Prostate gland (tissue), 2 donors: ENCODE data around the gene ZHX3. TPM values are rescaled to one million over a fixed set of nuclear protein-coding genes. Genes with fewer than 3 reads are reported as not detected.

ENCODE experiments used
- DNase-seq: peaks from one replicate; pipeline ENCODE4 v3.0.0-alpha.2; 2019; ENCODE audit warnings: low spot score
- H3K27ac ChIP-seq, 2 donors: fragments of 200-600 bp; sonication (generic); 2 replicates each; pipeline ENCODE4 v1.5.1; 2017 to 2019
- H3K27me3 ChIP-seq: fragments of 200-600 bp; sonication (generic); replicated peaks from 2 replicates; pipeline ENCODE4 v1.5.1; 2019; ENCODE audit not compliant: insufficient read depth
- H3K36me3 ChIP-seq, 2 donors: fragments of 200-600 bp; sonication (generic); 1 replicate in 1 of 2; 2 replicates in 1 of 2; pipeline versions ENCODE4 v1.5.1 to v1.8.1; 2017 to 2019
- H3K4me1 ChIP-seq: fragments of 200-600 bp; sonication (generic); replicated peaks from 2 replicates; pipeline ENCODE4 v1.5.1; 2019
- H3K4me3 ChIP-seq, 2 donors: fragments of 200-600 bp; sonication (generic); 2 replicates each; pipeline ENCODE4 v1.5.1; 2017 to 2019
- H3K9me3 ChIP-seq: fragments of 200-600 bp; sonication (generic); 2 replicates; pipeline ENCODE4 v1.5.1; 2017
- CTCF ChIP-seq, 4 experiments: fragments of 200-600 bp in 2 of 4; fragments of 450-650 bp in 2 of 4; sonication (generic) in 2 of 4; IDR thresholded peaks; 1 replicate in 3 of 4; 2 replicates in 1 of 4; pipeline ENCODE4 v1.5.1; 2016 to 2019; ENCODE audit warnings: antibody characterized with exemption in 4 of 4, mild to moderate bottlenecking in 2 of 4, moderate library complexity in 2 of 4
- POLR2A ChIP-seq: fragments of 450-650 bp; IDR thresholded peaks from one replicate; pipeline ENCODE4 v1.6.1; 2016; ENCODE audit warnings: antibody characterized with exemption, mild to moderate bottlenecking
- POLR2AphosphoS5 ChIP-seq: sonication (generic); formaldehyde crosslinking; IDR thresholded peaks from one replicate; pipeline ENCODE4 v1.6.1; 2017; ENCODE audit warnings: antibody characterized with exemption
- WGBS: methylation state at CpG from one replicate; pipeline ENCODE4 v1.1.5; 2018; 5-methylcytosine and 5-hydroxymethylcytosine counted together
- intact Hi-C: fragments of 100-400 bp; cut with DNase I; formaldehyde crosslinking; loops from one replicate; pipeline ENCODE4 v1.14.2; 2022
- total RNA-seq, 2 donors: library from RNA; depleted of rRNA; stranded (reverse); fragments of >200 nt; gene quantifications; one replicate each; pipeline ENCODE4 v1.1.0, GENCODE V29; 2016

Gene ZHX3
- total RNA-seq, 2 donors from 2014 or later: 24.9 to 42.6 TPM

GRCh38 chr20:41362748-41363140 is 45.2 kb upstream of the ZHX3 start:
- Histone ChIP-seq H3K9me3 (no peaks in the 10 kb centered on the region), H3K4me3 (no peak overlapping the region), H3K36me3 (no peaks in the 10 kb centered on the region), H3K27me3 (no peaks in the 10 kb centered on the region), H3K27ac (no peak overlapping the region), H3K4me1 (no peaks in the 10 kb centered on the region)
- intact Hi-C loops: no loop called here
- WGBS: 87% methylated on average over 5 of the region's 5 CpGs
- DNase-seq: no peak
- TF ChIP-seq POLR2A (no peak), CTCF (IDR thresholded peaks at IDR 0.05) (no peak), POLR2AphosphoS5 (no peak)

GRCh38 chr20:41361757-41362747 is 44.5 kb upstream of the ZHX3 start:
- H3K9me3 ChIP-seq: no peaks in the 10 kb centered on the region
- no peaks in the 10 kb centered on the region for H3K27me3 ChIP-seq
- H3K4me1 ChIP-seq: no peaks in the 10 kb centered on the region
- intact Hi-C loops: no loop called here
- DNase-seq: no peak
- H3K36me3 ChIP-seq: no peaks in the 10 kb centered on the region
- 84% methylated on average over 44 of the region's 45 CpGs for WGBS
- H3K4me3 ChIP-seq: no peak overlapping the region
- no peak overlapping the region for H3K27ac ChIP-seq
- TF ChIP-seq CTCF (IDR thresholded peaks at IDR 0.05): no peak
- TF ChIP-seq POLR2AphosphoS5: no peak
- TF ChIP-seq POLR2A: no peak

- H3K9me3 ChIP-seq: no peaks in the 10 kb centered on the region
- intact Hi-C loops: no loop called here
- WGBS: 87% methylated on average over 19 of the region's 22 CpGs
- DNase-seq: no peak
- H3K27me3 ChIP-seq: no peaks in the 10 kb centered on the region
- no peaks in the 10 kb centered on the region for H3K36me3 ChIP-seq
- H3K4me1 ChIP-seq: no peaks in the 10 kb centered on the region
- TF ChIP-seq POLR2AphosphoS5 (no peak), CTCF (IDR thresholded peaks at IDR 0.05) (no peak), POLR2A (no peak)
- H3K4me3 ChIP-seq: no peak overlapping the region
- peak overlapping the region in 1 of 2 donors; percentile 54 for H3K27ac ChIP-seq
Observed at GRCh38 chr20:41360831-41361756, 43.6 kb upstream of the ZHX3 start.

GRCh38 chr20:41359541-41360011 is 42.0 kb upstream of the ZHX3 start:
- DNase-seq: peak; percentile 68
- Histone ChIP-seq H3K27ac (peak overlapping the region; percentile 14 to 54), H3K36me3 (no peaks in the 10 kb centered on the region), H3K9me3 (no peaks in the 10 kb centered on the region), H3K4me3 (no peak overlapping the region), H3K4me1 (no peaks in the 10 kb centered on the region), H3K27me3 (no peaks in the 10 kb centered on the region)
- TF ChIP-seq POLR2A (no peak), CTCF (IDR thresholded peaks at IDR 0.05) (peak in 1 of 4 experiments; percentile 5), POLR2AphosphoS5 (peak; percentile 72)
- WGBS: 53% methylated on average over 9 of the region's 9 CpGs
- intact Hi-C loops: no loop called here
